Adrenal gland (tissue), 5 donors: ENCODE data around the gene SINHCAF.

Experiments
- CTCF ChIP-seq, 6 experiments: fragments of 450-650 bp in 4 of 6; fragments of 200-600 bp in 2 of 6; sonication (generic) in 1 of 6; IDR thresholded peaks; 1 replicate in 5 of 6; 2 replicates in 1 of 6; pipeline versions ENCODE4 v1.5.1 to v1.8.0; 2016 to 2021; ENCODE audit warnings: antibody characterized with exemption in 6 of 6, mild to moderate bottlenecking in 2 of 6, moderate library complexity in 1 of 6
- POLR2A ChIP-seq, 2 donors: fragments of 450-650 bp; IDR thresholded peaks; one replicate each; pipeline ENCODE4 v1.6.1; 2017; ENCODE audit warnings: antibody characterized with exemption in 2 of 2, mild to moderate bottlenecking in 2 of 2, moderate library complexity in 1 of 2
- donor health status: DM: no; HTN: no; CAD: no.

- no peak for TF ChIP-seq POLR2A (IDR thresholded peaks at IDR 0.05)
- no peak for TF ChIP-seq CTCF (IDR thresholded peaks at IDR 0.05)
Observed at GRCh38 chr12:31288381-31288780, 37.6 kb downstream of the SINHCAF start.
